GM12878 (cell line): ENCODE data around the gene ZCCHC2. TPM values are rescaled to one million over a fixed set of nuclear protein-coding genes. Genes with fewer than 3 reads are reported as not detected.

Source experiments
- ATAC-seq: fragments of 200-7000 bp; cut with Tn5 transposase; 3 replicates; pipeline ENCODE4 v1.9.1; 2020; ENCODE audit warnings: mild to moderate bottlenecking, moderate library complexity
- BruUV-seq: library from RNA; stranded (reverse); fragments of 400-500 nt; replicated peaks from 2 replicates; lab custom pipeline; 2021; lab: Mats Ljungman, UMichigan
- CTCF ChIA-PET: fragments of 300-600 bp; sonication (Branson Sonifier 250); formaldehyde crosslinking; extraction: SDS; loops from one replicate; lab custom pipeline; 2021; ENCODE audit warnings: inconsistent platforms; lab: Yijun Ruan, JAX
- POLR2A ChIA-PET: fragments of 350-600 bp; formaldehyde crosslinking; extraction: SDS; loops from one replicate; lab custom pipeline; 2021; ENCODE audit warnings: inconsistent platforms; lab: Charles Lee
- RAD21 ChIA-PET: fragments of 300-600 bp; sonication (Branson Sonifier 250); formaldehyde crosslinking; loops from one replicate; lab custom pipeline; 2023; ENCODE audit warnings: antibody characterized with exemption; ENCODE audit not compliant: unreplicated experiment; lab: Charles Lee
- SMC1A ChIA-PET: fragments of 300-600 bp; sonication (Branson Sonifier 250); formaldehyde crosslinking; loops from one replicate; lab custom pipeline; 2023; ENCODE audit not compliant: unreplicated experiment, uncharacterized antibody; lab: Charles Lee
- DNase-seq: peaks from one replicate; pipeline ENCODE4 v3.0.0-alpha.2; 2011; ENCODE audit warnings: low read depth, low spot score
- FAIRE-seq: peaks from 3 replicates; lab custom pipeline; 2011; peaks lifted over from hg19 to GRCh38; lab: Jason Lieb, UNC
- H2AFZ ChIP-seq: 2 replicates; pipeline ENCODE4 v1.6.0; 2011; ENCODE audit warnings: low read depth, low read length, control low read depth; ENCODE audit not compliant: control insufficient read depth
- H3K27ac ChIP-seq: 2 replicates; pipeline ENCODE4 v1.5.1; 2011; ENCODE audit warnings: control low read depth; ENCODE audit not compliant: control insufficient read depth, insufficient read depth
- H3K27me3 ChIP-seq, 2 experiments: replicated peaks in 1 of 2; 2 replicates each; pipeline versions ENCODE4 v1.6.0 to v1.6.1; 2011; ENCODE audit warnings: low read length in 1 of 2; ENCODE audit not compliant: control insufficient read depth in 2 of 2, insufficient read depth in 2 of 2
- H3K36me3 ChIP-seq, 2 experiments: 2 replicates each; pipeline ENCODE4 v1.5.1; 2011; ENCODE audit warnings: low read length in 1 of 2; ENCODE audit not compliant: control insufficient read depth in 2 of 2, insufficient read depth in 2 of 2
- H3K4me1 ChIP-seq: 2 replicates; pipeline ENCODE4 v1.6.1; 2011; ENCODE audit warnings: mild to moderate bottlenecking, low read length, moderate library complexity, mixed read lengths; ENCODE audit not compliant: control insufficient read depth, insufficient read depth
- H3K4me2 ChIP-seq: 2 replicates; pipeline ENCODE4 v1.6.0; 2011; ENCODE audit warnings: control low read depth; ENCODE audit not compliant: control insufficient read depth, insufficient read depth
- H3K4me3 ChIP-seq: fragments of 200-600 bp; sonication (generic); 2 replicates; pipeline ENCODE4 v1.5.1; 2016
- H3K79me2 ChIP-seq: 2 replicates; pipeline ENCODE4 v1.6.0; 2011; ENCODE audit warnings: low read length; ENCODE audit not compliant: control insufficient read depth, insufficient read depth
- H3K9ac ChIP-seq: 2 replicates; pipeline ENCODE4 v1.8.0; 2011; ENCODE audit warnings: low read length, control low read depth, mixed read lengths; ENCODE audit not compliant: control insufficient read depth, insufficient read depth
- H3K9me3 ChIP-seq: replicated peaks from 3 replicates; pipeline ENCODE4 v1.5.1; 2011; ENCODE audit warnings: mild to moderate bottlenecking, low read length; ENCODE audit not compliant: control insufficient read depth, insufficient read depth
- H4K20me1 ChIP-seq: 2 replicates; pipeline ENCODE4 v1.6.0; 2011; ENCODE audit not compliant: control insufficient read depth, insufficient read depth
- CBFB ChIP-seq: IDR thresholded peaks from 2 replicates; pipeline ENCODE4 v1.6.1; 2016; ENCODE audit warnings: antibody characterized with exemption, low read depth
- EED ChIP-seq: sonication (generic); IDR thresholded peaks from 2 replicates; pipeline ENCODE4 v1.6.1; 2016; ENCODE audit warnings: antibody characterized with exemption, low read depth
- ELK1 ChIP-seq: IDR thresholded peaks from 2 replicates; pipeline ENCODE4 v1.6.1; 2012; ENCODE audit warnings: low read depth, low read length, improper control_type of control experiment
- ESRRA ChIP-seq: IDR thresholded peaks from 2 replicates; pipeline ENCODE4 v1.6.1; 2012; ENCODE audit warnings: mild to moderate bottlenecking, low read length, improper control_type of control experiment
- EZH2 ChIP-seq: IDR thresholded peaks from 2 replicates; pipeline ENCODE4 v1.6.1; 2012; ENCODE audit warnings: low read depth, mild to moderate bottlenecking, control low read depth, inconsistent platforms, low read length, borderline replicate concordance; ENCODE audit not compliant: control insufficient read depth
- POU2F2 ChIP-seq: IDR thresholded peaks from 3 replicates; pipeline ENCODE4 v1.6.1; 2011; ENCODE audit warnings: low read depth, mild to moderate bottlenecking, low read length, borderline replicate concordance
- SKIL ChIP-seq: fragments of 450-650 bp; IDR thresholded peaks from 2 replicates; pipeline ENCODE4 v1.6.1; 2017; ENCODE audit warnings: mild to moderate bottlenecking, low read depth, inconsistent platforms; ENCODE audit not compliant: poor library complexity, severe bottlenecking
- STAT1 ChIP-seq: fragments of 450-650 bp; conservative IDR thresholded peaks from 2 replicates; pipeline ENCODE4 v1.6.1; 2014; ENCODE audit warnings: antibody characterized with exemption, mild to moderate bottlenecking
- ZBTB11 ChIP-seq: fragments of 450-650 bp; formaldehyde crosslinking; IDR thresholded peaks from 2 replicates; pipeline ENCODE4 v1.5.0; 2022; ENCODE audit warnings: mild to moderate bottlenecking, missing genetic modification characterization
- ZZZ3 ChIP-seq: IDR thresholded peaks from 2 replicates; pipeline ENCODE4 v1.6.1; 2011; ENCODE audit warnings: low read depth; ENCODE audit not compliant: control insufficient read depth, insufficient read length
- WGBS: methylation state at CpG from one replicate; pipeline ENCODE4 v1.1.6; 2016; ENCODE audit warnings: low lambda C conversion rate; ENCODE audit not compliant: insufficient replicate concordance, insufficient coverage; ENCODE audit errors: missing lambda C conversion rate; 5-methylcytosine and 5-hydroxymethylcytosine counted together
- in situ Hi-C: fragments of 300-500 bp; cut with MboI; formaldehyde crosslinking; loops from 9 replicates; pipeline ENCODE4 v1.14.3; 2018; ENCODE audit warnings: mixed read lengths
- intact Hi-C: fragments of 100-400 bp; cut with micrococcal nuclease; formaldehyde crosslinking; loops from one replicate; pipeline ENCODE4 v1.14.2; 2022; ENCODE audit not compliant: unreplicated experiment
- polyA plus RNA-seq, 11 experiments: library from polyadenylated mRNA; depleted of rRNA in 4 of 11; unstranded in 6 of 11; stranded (reverse) in 5 of 11; fragments of >200 nt; fragmentation: Nextera tagmentation in 4 of 11; fragmentation: Illumina TruSeq in 1 of 11; extraction: Ambion mirVana in 4 of 11; extraction: Trizol in 1 of 11; gene quantifications; 1 replicate in 1 of 11; 2 replicates in 10 of 11; pipeline versions ENCODE4 v1.2.1 to v1.2.3, GENCODE V29; 2011 to 2016; ENCODE audit warnings: inconsistent platforms in 2 of 11, missing spikeins in 2 of 11, low read depth in 1 of 11
- total RNA-seq, 4 experiments: library from RNA; depleted of rRNA in 3 of 4; stranded (reverse); fragments of >200 nt in 3 of 4; fragmentation: Illumina TruSeq in 1 of 4; extraction: Trizol in 1 of 4; gene quantifications; 2 replicates each; pipeline versions ENCODE4 v1.2.1 to v1.2.3, GENCODE V29; 2013 to 2021

The ZCCHC2 gene
- total and polyA plus RNA-seq, 10 of the 15 experiments (the other 5 are each of a cell fraction or from before 2014, with no cell fraction given): 1.7 to 17.4 (median 8.6) TPM

- no TSS peak for BruUV-seq
- no peaks in the 10 kb centered on the region for H3K4me1 ChIP-seq
- POLR2A ChIA-PET: no interaction called here
- H4K20me1 ChIP-seq: no peaks in the 10 kb centered on the region
- in situ Hi-C loops: no loop called here
- peaks cover 2 to 4% of the 10 kb centered on the region in 2 experiments; a peak in 1 of 4 replicates for H3K27me3 ChIP-seq
- H3K79me2 ChIP-seq: no peaks in the 10 kb centered on the region
- H3K9me3 ChIP-seq: peaks cover 5% of the 10 kb centered on the region; the same call in 2 of the 3 replicates
- 30% methylated on average over 8 of the region's 8 CpGs for WGBS
- no peak overlapping the region for H3K4me2 ChIP-seq
- no peak for ATAC-seq
- TF ChIP-seq ZBTB11 (CRISPR knock-in tag) (no peak), ZZZ3 (no peak), POU2F2 (no peak), ESRRA (no peak), ELK1 (no peak), SKIL (no peak), EED (no peak), EZH2 (no peak), CBFB (no peak), STAT1 (no peak)
- TF ChIP-seq, all 136 proteins: peak for 0
- RAD21 ChIA-PET: no interaction called here
- intact Hi-C loops: no loop called here
- DNase-seq: no peak
- Histone ChIP-seq H2AFZ (no peak overlapping the region), H3K9ac (no peak overlapping the region), H3K27ac (no peak overlapping the region), H3K36me3 (no peaks in the 10 kb centered on the region), H3K4me3 (no peak overlapping the region)
- no peak for FAIRE-seq
- CTCF ChIA-PET: no interaction called here
- SMC1A ChIA-PET: no interaction called here
Observed at GRCh38 chr18:62484941-62485340, 37.9 kb upstream of the ZCCHC2 start.
